Panc1 (cell line): Measurements from ENCODE around the gene ZBTB22. TPM values are rescaled to one million over a fixed set of nuclear protein-coding genes. Genes with fewer than 3 reads are reported as not detected.
A peak's percentile ranks its signal among the peaks of the same experiment; 100 is the strongest.

Source experiments
- ATAC-seq: fragments of 200-7000 bp; cut with Tn5 transposase; 2 replicates; pipeline ENCODE4 v1.9.1; 2020; ENCODE audit warnings: mild to moderate bottlenecking, moderate library complexity
- BruUV-seq: library from RNA; stranded (reverse); fragments of 400-500 nt; replicated peaks from 2 replicates; lab custom pipeline; 2021; lab: Mats Ljungman, UMichigan
- CTCF ChIA-PET: fragments of 300-600 bp; sonication (Branson Sonifier 250); formaldehyde crosslinking; loops from one replicate; lab custom pipeline; 2022; ENCODE audit warnings: antibody characterized with exemption; lab: Charles Lee
- POLR2A ChIA-PET: fragments of 300-600 bp; sonication (Branson Sonifier 250); formaldehyde crosslinking; loops from one replicate; lab custom pipeline; 2022; ENCODE audit warnings: antibody characterized with exemption; lab: Charles Lee
- DNase-seq: peaks from one replicate; pipeline ENCODE4 v3.0.0-alpha.2; 2010; ENCODE audit warnings: low read depth, low spot score
- H3K27ac ChIP-seq: 2 replicates; pipeline ENCODE4 v1.5.1; 2011; ENCODE audit warnings: mild to moderate bottlenecking, low read length, inconsistent platforms
- H3K27me3 ChIP-seq: fragments of 200-500 bp; sonication (Bioruptor generic); 2 replicates; pipeline ENCODE4 v1.6.0; 2014; ENCODE audit warnings: low read length, inconsistent platforms; ENCODE audit not compliant: control insufficient read depth, insufficient read depth
- H3K36me3 ChIP-seq: fragments of 200-500 bp; sonication (Bioruptor generic); 2 replicates; pipeline ENCODE4 v1.5.1; 2014; ENCODE audit warnings: inconsistent platforms, mild to moderate bottlenecking, low read length, moderate library complexity; ENCODE audit not compliant: control insufficient read depth, insufficient read depth
- H3K4me1 ChIP-seq: 2 replicates; pipeline ENCODE4 v1.5.1; 2011; ENCODE audit warnings: inconsistent platforms, mild to moderate bottlenecking, low read length, moderate library complexity; ENCODE audit not compliant: control insufficient read depth, insufficient read depth
- H3K4me3 ChIP-seq, 2 experiments: 2 replicates each; pipeline ENCODE4 v1.5.1; 2011 to 2012; ENCODE audit warnings: low read depth in 2 of 2, low read length in 2 of 2, mild to moderate bottlenecking in 2 of 2, inconsistent platforms in 1 of 2, moderate library complexity in 1 of 2
- H3K9me3 ChIP-seq: fragments of 200-500 bp; sonication (Bioruptor generic); 2 replicates; pipeline ENCODE4 v1.5.1; 2014; ENCODE audit warnings: low read depth, mild to moderate bottlenecking, inconsistent platforms, low read length, moderate library complexity; ENCODE audit not compliant: control insufficient read depth, insufficient read depth
- CTCF ChIP-seq: fragments of 450-650 bp; IDR thresholded peaks from 2 replicates; pipeline ENCODE4 v1.5.1; 2017; ENCODE audit warnings: mild to moderate bottlenecking
- POLR2AphosphoS5 ChIP-seq: IDR thresholded peaks from 2 replicates; pipeline ENCODE4 v1.6.1; 2012; ENCODE audit warnings: mild to moderate bottlenecking, low read depth, low read length, moderate library complexity
- REST ChIP-seq, 2 experiments: IDR thresholded peaks; 2 replicates each; pipeline ENCODE4 v1.6.1; 2011 to 2012; ENCODE audit warnings: low read depth in 2 of 2, control low read depth in 1 of 2, low read length in 1 of 2, mild to moderate bottlenecking in 1 of 2, moderate library complexity in 1 of 2; ENCODE audit not compliant: insufficient read depth in 1 of 2
- SIN3A ChIP-seq: IDR thresholded peaks from 2 replicates; pipeline ENCODE4 v1.6.1; 2012; ENCODE audit warnings: low read depth, mild to moderate bottlenecking, low read length, moderate library complexity, borderline replicate concordance; ENCODE audit not compliant: insufficient read depth
- TCF7L2 ChIP-seq: IDR thresholded peaks from 2 replicates; pipeline ENCODE4 v1.6.1; 2011; ENCODE audit warnings: mild to moderate bottlenecking, low read depth, low read length, inconsistent platforms
- in situ Hi-C: cut with HindIII; loops from 2 replicates; pipeline ENCODE4 v1.10.0; 2016; ENCODE audit warnings: low sequenced_read_pairs, low pct_unique_long_range_greater_than_20kb
- intact Hi-C: fragments of 100-400 bp; cut with micrococcal nuclease; formaldehyde crosslinking; loops from one replicate; pipeline ENCODE4 v1.10.0; 2022; ENCODE audit not compliant: unreplicated experiment
- total RNA-seq: library from RNA; stranded (reverse); gene quantifications from one replicate; pipeline ENCODE4 v1.2.1, GENCODE V29; 2021; ENCODE audit not compliant: unreplicated experiment

ZBTB22 gene
- total RNA-seq, 1 experiment from 2014 or later: 16.0 TPM

GRCh38 chr6:33315793-33316602, 1.5 kb downstream of the ZBTB22 start:
- CTCF ChIA-PET: interaction anchor here (0.6 kb wide), 1 partner anchor 29 kb away, joined by 4 read pairs; no protein-coding TSS in a partner anchor
- intact Hi-C loops: no loop called here
- H3K27me3 ChIP-seq: no peaks in the 10 kb centered on the region
- no peak for DNase-seq
- BruUV-seq: no TSS peak
- POLR2A ChIA-PET: no interaction called here
- ATAC-seq: no peak
- H3K4me1 ChIP-seq: peaks cover 53% of the 10 kb centered on the region
- H3K9me3 ChIP-seq: no peaks in the 10 kb centered on the region
- TF ChIP-seq CTCF: no peak
- TF ChIP-seq TCF7L2: no peak
- peak; percentile 41 to 48; a peak in 2 of 4 replicates for TF ChIP-seq REST (IDR thresholded peaks at IDR 0.05; ENCODE audit: insufficient read depth in 1 of 2, low read depth in 2 of 2, low read length in 1 of 2)
- TF ChIP-seq SIN3A: no peak
- no peak for TF ChIP-seq POLR2AphosphoS5
- H3K4me3 ChIP-seq: no peak overlapping the region
- in situ Hi-C loops: no loop called here
- peak overlapping the region; percentile 99 for H3K27ac ChIP-seq
- peaks cover 16% of the 10 kb centered on the region for H3K36me3 ChIP-seq

GRCh38 chr6:33314943-33315792, 2.4 kb downstream of the ZBTB22 start:
- peak overlapping the region; percentile 91 to 92 for H3K4me3 ChIP-seq
- TF ChIP-seq TCF7L2: no peak
- 0 out of 4 replicates have a peak, but pooled peaks of 1 of the 2 experiments have one; percentile 21 for TF ChIP-seq REST (IDR thresholded peaks at IDR 0.05; ENCODE audit: insufficient read depth in 1 of 2, low read depth in 2 of 2, low read length in 1 of 2)
- POLR2A ChIA-PET: no interaction called here
- no peaks in the 10 kb centered on the region for H3K9me3 ChIP-seq
- in situ Hi-C loops: no loop called here
- peaks cover 14% of the 10 kb centered on the region for H3K36me3 ChIP-seq
- intact Hi-C loops: no loop called here
- H3K27me3 ChIP-seq: no peaks in the 10 kb centered on the region
- BruUV-seq: no TSS peak
- CTCF ChIA-PET: no interaction called here
- no peak for DNase-seq
- peak; percentile 60 for ATAC-seq
- peaks cover 45% of the 10 kb centered on the region for H3K4me1 ChIP-seq
- peak overlapping the region; percentile 99 for H3K27ac ChIP-seq
